CD14-positive monocyte (primary cell): ENCODE results near the gene KDM4C. TPM values are rescaled to one million over a fixed set of nuclear protein-coding genes. Genes with fewer than 3 reads are reported as not detected.

Source experiments
- DNase-seq, 3 donors: peaks; one replicate each; pipeline ENCODE4 v3.0.0-alpha.2; 2011 to 2022
- H2AFZ ChIP-seq: 2 replicates; pipeline ENCODE4 v1.6.0; 2012; ENCODE audit warnings: mild to moderate bottlenecking, low read depth, low read length, inconsistent platforms; ENCODE audit not compliant: insufficient read depth, poor library complexity, severe bottlenecking
- H3K27ac ChIP-seq, 2 donors: 1 replicate in 1 of 2; 2 replicates in 1 of 2; pipeline ENCODE4 v1.5.1; 2012 to 2013; ENCODE audit warnings: low read length in 2 of 2, control low read depth in 1 of 2, inconsistent platforms in 1 of 2, low read depth in 1 of 2, mild to moderate bottlenecking in 1 of 2
- H3K27me3 ChIP-seq, 2 donors: one replicate each; pipeline versions ENCODE4 v1.6.0 to v1.6.1; 2011 to 2013; ENCODE audit warnings: low read length in 2 of 2; ENCODE audit not compliant: control insufficient read depth in 2 of 2, insufficient read depth in 2 of 2
- H3K36me3 ChIP-seq, 2 donors: replicated peaks in 1 of 2; 1 replicate in 1 of 2; 2 replicates in 1 of 2; pipeline versions ENCODE4 v1.5.1 to v1.6.1; 2012 to 2013; ENCODE audit warnings: low read length in 2 of 2, control low read depth in 1 of 2, inconsistent platforms in 1 of 2, mild to moderate bottlenecking in 1 of 2; ENCODE audit not compliant: insufficient read depth in 2 of 2, control insufficient read depth in 1 of 2
- H3K4me1 ChIP-seq, 2 donors: 1 replicate in 1 of 2; 2 replicates in 1 of 2; pipeline versions ENCODE4 v1.5.1 to v1.6.1; 2012 to 2013; ENCODE audit warnings: low read length in 2 of 2, control low read depth in 1 of 2, inconsistent platforms in 1 of 2, mild to moderate bottlenecking in 1 of 2, moderate library complexity in 1 of 2; ENCODE audit not compliant: insufficient read depth in 2 of 2, control insufficient read depth in 1 of 2
- H3K4me2 ChIP-seq: replicated peaks from 2 replicates; pipeline ENCODE3; 2012; ENCODE audit warnings: low read length, moderate library complexity, mild to moderate bottlenecking; ENCODE audit not compliant: poor library complexity, severe bottlenecking; ENCODE audit errors: extremely low read depth
- H3K4me3 ChIP-seq, 3 experiments: fragments of 200-600 bp in 1 of 3; sonication (generic) in 1 of 3; replicated peaks in 1 of 3; 1 replicate in 2 of 3; 2 replicates in 1 of 3; pipeline ENCODE4 v1.5.1; 2011 to 2013; ENCODE audit warnings: low read length in 3 of 3, mild to moderate bottlenecking in 3 of 3, control low read depth in 2 of 3, low read depth in 2 of 3, inconsistent platforms in 1 of 3, moderate library complexity in 1 of 3
- H3K79me2 ChIP-seq: 2 replicates; pipeline ENCODE4 v1.6.0; 2012; ENCODE audit warnings: mild to moderate bottlenecking, control low read depth, inconsistent platforms, low read length, moderate library complexity; ENCODE audit not compliant: insufficient read depth
- H3K9ac ChIP-seq: 2 replicates; pipeline ENCODE4 v1.6.0; 2017; ENCODE audit warnings: low read length, mild to moderate bottlenecking; ENCODE audit not compliant: insufficient read depth, poor library complexity, severe bottlenecking
- H3K9me3 ChIP-seq, 2 donors: replicated peaks in 1 of 2; 1 replicate in 1 of 2; 2 replicates in 1 of 2; pipeline versions ENCODE4 v1.5.1 to v1.6.1; 2012 to 2013; ENCODE audit warnings: low read length in 2 of 2, control low read depth in 1 of 2; ENCODE audit not compliant: control insufficient read depth in 1 of 2, insufficient read depth in 1 of 2
- H4K20me1 ChIP-seq: 2 replicates; pipeline ENCODE4 v1.6.0; 2012; ENCODE audit warnings: mild to moderate bottlenecking, low read length, control low read depth, moderate library complexity; ENCODE audit not compliant: insufficient read depth
- H3K27ac Mint-ChIP-seq, 7 donors: one replicate each; pipeline ENCODE4 v1.8.0; 2020; ENCODE audit warnings: mild to moderate bottlenecking in 7 of 7, mixed read lengths in 7 of 7, moderate library complexity in 6 of 7, inconsistent platforms in 2 of 7
- H3K27me3 Mint-ChIP-seq, 3 donors: one replicate each; pipeline ENCODE4 v1.8.0; 2021 to 2022; ENCODE audit warnings: low read depth in 3 of 3, mild to moderate bottlenecking in 3 of 3, mixed read lengths in 3 of 3, moderate library complexity in 3 of 3, inconsistent platforms in 1 of 3
- H3K36me3 Mint-ChIP-seq, 2 donors: one replicate each; pipeline ENCODE4 v1.8.0; 2020; ENCODE audit warnings: mixed read lengths in 2 of 2, inconsistent platforms in 1 of 2, mild to moderate bottlenecking in 1 of 2
- H3K4me1 Mint-ChIP-seq: one replicate; pipeline ENCODE4 v1.8.0; 2020; ENCODE audit warnings: mild to moderate bottlenecking, mixed read lengths
- H3K4me3 Mint-ChIP-seq, 2 donors: one replicate each; pipeline ENCODE4 v1.8.0; 2020; ENCODE audit warnings: mild to moderate bottlenecking in 2 of 2, mixed read lengths in 2 of 2, moderate library complexity in 1 of 2
- H3K9me3 Mint-ChIP-seq, 7 donors: one replicate each; pipeline ENCODE4 v1.8.0; 2020 to 2022; ENCODE audit warnings: mixed read lengths in 7 of 7, mild to moderate bottlenecking in 6 of 7, moderate library complexity in 6 of 7, inconsistent platforms in 2 of 7
- WGBS: methylation state at CpG from one replicate; pipeline ENCODE4 v1.1.5; 2013; ENCODE audit warnings: missing lambda C conversion rate; ENCODE audit not compliant: insufficient coverage; 5-methylcytosine and 5-hydroxymethylcytosine counted together
- intact Hi-C, 2 donors: fragments of 100-400 bp; cut with micrococcal nuclease; formaldehyde crosslinking; loops; one replicate each; pipeline versions ENCODE4 v1.15.0 to v1.15.1; 2023
- polyA plus RNA-seq, 3 donors: library from polyadenylated mRNA; depleted of rRNA in 1 of 3; unstranded in 2 of 3; stranded (reverse) in 1 of 3; fragments of 300-500 nt in 2 of 3; fragments of >200 nt in 1 of 3; fragmentation: Illumina TruSeq in 2 of 3; gene quantifications; 1 replicate in 2 of 3; 2 replicates in 1 of 3; pipeline ENCODE4 v1.2.3, GENCODE V29; 2012 to 2021
- TF ChIP-seq, protein P1 (sequence below): fragments of 200-600 bp; IDR thresholded peaks from one replicate; pipeline ENCODE4 v1.8.0; 2022; ENCODE audit warnings: antibody characterized with exemption, mild to moderate bottlenecking

Gene KDM4C
- polyA plus RNA-seq, 3 donors: 15.2 to 36.2 (median 17.1) TPM

DNA sequence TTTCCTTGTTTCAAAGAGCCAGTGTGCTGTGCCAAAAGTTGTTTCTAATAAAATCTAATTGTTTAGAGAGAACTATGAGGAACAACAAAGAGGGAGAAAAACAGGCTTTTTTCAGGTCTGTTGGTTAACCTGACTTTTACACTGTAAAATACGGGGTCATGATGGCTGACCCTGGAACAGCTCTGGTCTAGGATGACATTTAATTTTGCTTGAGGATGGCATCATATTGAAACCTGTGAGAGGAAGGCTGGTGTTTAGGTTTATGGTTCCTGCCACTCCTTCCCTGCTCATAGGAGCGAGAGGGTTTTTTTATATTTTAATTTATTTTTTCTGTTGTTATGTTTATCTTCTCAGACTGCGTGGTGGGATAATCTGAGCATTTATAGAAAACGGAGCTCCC lies 327.6 kb downstream of the KDM4C start:
- H3K9ac ChIP-seq: no peak overlapping the region
- intact Hi-C loops: no loop called here
- DNase-seq: no peak
- Mint-ChIP-seq H3K4me3 (no peak overlapping the region), H3K27ac (no peak overlapping the region), H3K9me3 (no peaks in the 10 kb centered on the region), H3K27me3 (no peaks in the 10 kb centered on the region), H3K36me3 (peaks cover 24 to 27% of the 10 kb centered on the region in 2 donors), H3K4me1 (peaks cover 13% of the 10 kb centered on the region)
- WGBS: 100% methylated on average over 1 of the region's 4 CpGs
- H2AFZ ChIP-seq: no peak overlapping the region
- TF ChIP-seq, protein P1, sequence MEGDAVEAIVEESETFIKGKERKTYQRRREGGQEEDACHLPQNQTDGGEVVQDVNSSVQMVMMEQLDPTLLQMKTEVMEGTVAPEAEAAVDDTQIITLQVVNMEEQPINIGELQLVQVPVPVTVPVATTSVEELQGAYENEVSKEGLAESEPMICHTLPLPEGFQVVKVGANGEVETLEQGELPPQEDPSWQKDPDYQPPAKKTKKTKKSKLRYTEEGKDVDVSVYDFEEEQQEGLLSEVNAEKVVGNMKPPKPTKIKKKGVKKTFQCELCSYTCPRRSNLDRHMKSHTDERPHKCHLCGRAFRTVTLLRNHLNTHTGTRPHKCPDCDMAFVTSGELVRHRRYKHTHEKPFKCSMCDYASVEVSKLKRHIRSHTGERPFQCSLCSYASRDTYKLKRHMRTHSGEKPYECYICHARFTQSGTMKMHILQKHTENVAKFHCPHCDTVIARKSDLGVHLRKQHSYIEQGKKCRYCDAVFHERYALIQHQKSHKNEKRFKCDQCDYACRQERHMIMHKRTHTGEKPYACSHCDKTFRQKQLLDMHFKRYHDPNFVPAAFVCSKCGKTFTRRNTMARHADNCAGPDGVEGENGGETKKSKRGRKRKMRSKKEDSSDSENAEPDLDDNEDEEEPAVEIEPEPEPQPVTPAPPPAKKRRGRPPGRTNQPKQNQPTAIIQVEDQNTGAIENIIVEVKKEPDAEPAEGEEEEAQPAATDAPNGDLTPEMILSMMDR: no peak
- H3K79me2 ChIP-seq: no peaks in the 10 kb centered on the region
- H4K20me1 ChIP-seq: peaks cover 8% of the 10 kb centered on the region
- no peak overlapping the region for H3K4me3 ChIP-seq
- H3K36me3 ChIP-seq: peaks cover 0 to 27% of the 10 kb centered on the region in 2 donors
- H3K9me3 ChIP-seq: no peaks in the 10 kb centered on the region
- H3K27ac ChIP-seq: no peak overlapping the region
- no peak overlapping the region for H3K4me2 ChIP-seq
- no peaks in the 10 kb centered on the region for H3K27me3 ChIP-seq
- H3K4me1 ChIP-seq: peaks cover 11% of the 10 kb centered on the region in 2 donors

DNA sequence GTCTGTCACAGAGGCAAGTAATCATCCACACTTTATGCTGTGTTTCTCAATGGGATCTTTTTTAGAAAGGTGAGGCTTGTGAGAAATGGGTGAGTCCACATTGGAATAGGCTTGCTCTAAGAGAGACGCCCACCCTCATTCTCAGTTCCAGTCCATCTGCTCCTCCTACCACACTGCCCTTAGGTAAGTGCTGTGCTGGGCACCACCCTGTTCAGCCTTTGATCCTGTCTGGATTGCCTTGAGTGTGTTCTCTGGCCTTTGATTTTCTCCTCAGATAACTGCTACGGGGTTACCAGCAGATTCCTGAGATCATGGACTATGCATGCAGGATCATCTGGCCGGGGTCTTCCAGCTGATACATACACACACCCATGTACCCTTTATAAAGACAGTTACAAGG lies 328.6 kb downstream of the KDM4C start:
- TF ChIP-seq, protein P1: no peak
- H3K4me1 Mint-ChIP-seq: peaks cover 3% of the 10 kb centered on the region
- Histone ChIP-seq H3K4me1 (peaks cover 2 to 3% of the 10 kb centered on the region in 2 donors), H3K9ac (no peak overlapping the region), H3K27me3 (no peaks in the 10 kb centered on the region), H3K4me2 (no peak overlapping the region), H2AFZ (no peak overlapping the region), H4K20me1 (peaks cover 3% of the 10 kb centered on the region), H3K9me3 (no peaks in the 10 kb centered on the region), H3K27ac (no peak overlapping the region), H3K79me2 (no peaks in the 10 kb centered on the region), H3K4me3 (no peak overlapping the region), H3K36me3 (peaks cover 0 to 27% of the 10 kb centered on the region in 2 donors)
- H3K27ac Mint-ChIP-seq: peak overlapping the region in 1 of 7 donors; percentile 70
- H3K36me3 Mint-ChIP-seq: peaks cover 27 to 28% of the 10 kb centered on the region in 2 donors
- H3K27me3 Mint-ChIP-seq: no peaks in the 10 kb centered on the region
- no peaks in the 10 kb centered on the region for H3K9me3 Mint-ChIP-seq
- H3K4me3 Mint-ChIP-seq: no peak overlapping the region
- WGBS: 96% methylated on average over 2 of the region's 3 CpGs
- intact Hi-C loops: no loop called here
- no peak for DNase-seq
